Measurements from ENCODE around the gene ZFHX2.

GRCh38 chr14:23557946-23558345 lies 6.4 kb upstream of the ZFHX2 start:
- TF ChIP-seq POLR2A (IDR thresholded peaks at IDR 0.05) (no peak), CTCF (IDR thresholded peaks at IDR 0.05) (no peak)
